Neutrophil (primary cell): ENCODE data around the gene C3orf22.

Experiments used
- H3K27ac ChIP-seq: fragments of 200-600 bp; sonication (generic); 2 replicates; pipeline ENCODE4 v1.5.1; 2016; ENCODE audit warnings: mild to moderate bottlenecking, moderate library complexity
- H3K27me3 ChIP-seq: fragments of 200-600 bp; sonication (generic); 2 replicates; pipeline ENCODE4 v1.6.0; 2016; ENCODE audit warnings: mild to moderate bottlenecking
- H3K36me3 ChIP-seq: fragments of 200-600 bp; sonication (generic); 2 replicates; pipeline ENCODE4 v1.5.1; 2017
- H3K4me1 ChIP-seq, 2 experiments: fragments of 200-600 bp in 1 of 2; sonication (generic) in 1 of 2; 1 replicate in 1 of 2; 2 replicates in 1 of 2; pipeline versions ENCODE4 v1.5.1 to v1.6.1; 2013 to 2016; ENCODE audit warnings: low read depth in 1 of 2, low read length in 1 of 2, mild to moderate bottlenecking in 1 of 2, moderate library complexity in 1 of 2; ENCODE audit not compliant: control insufficient read depth in 1 of 2, insufficient read depth in 1 of 2
- H3K4me3 ChIP-seq, 2 experiments: fragments of 200-600 bp in 1 of 2; sonication (generic) in 1 of 2; 1 replicate in 1 of 2; 2 replicates in 1 of 2; pipeline ENCODE4 v1.5.1; 2013 to 2016; ENCODE audit warnings: low read depth in 1 of 2, low read length in 1 of 2, mild to moderate bottlenecking in 1 of 2, moderate library complexity in 1 of 2
- H3K9me3 ChIP-seq: fragments of 200-600 bp; sonication (generic); 2 replicates; pipeline ENCODE4 v1.5.1; 2016
- CTCF ChIP-seq: fragments of 200-600 bp; sonication (generic); IDR thresholded peaks from 2 replicates; pipeline ENCODE4 v1.5.1; 2016; ENCODE audit warnings: antibody characterized with exemption

The C3orf22 gene

GRCh38 chr3:126567696-126568438 lies 9.1 kb upstream of the C3orf22 start:
- H3K4me3 ChIP-seq = no peak overlapping the region
- no peaks in the 10 kb centered on the region for H3K4me1 ChIP-seq
- no peak for TF ChIP-seq CTCF
- H3K9me3 ChIP-seq = no peaks in the 10 kb centered on the region
- no peak overlapping the region for H3K27ac ChIP-seq
- H3K36me3 ChIP-seq = no peaks in the 10 kb centered on the region
- no peaks in the 10 kb centered on the region for H3K27me3 ChIP-seq

- H3K4me1 ChIP-seq = no peaks in the 10 kb centered on the region
These were observed 4.1 kb upstream of the C3orf22 start for GRCh38 chr3:126562737-126563276.

GRCh38 chr3:126557761-126558160 lies 971 bp downstream of the C3orf22 start:
- Histone ChIP-seq H3K36me3 (no peaks in the 10 kb centered on the region), H3K27me3 (no peaks in the 10 kb centered on the region), H3K27ac (no peak overlapping the region), H3K4me3 (no peak overlapping the region), H3K9me3 (no peaks in the 10 kb centered on the region), H3K4me1 (no peaks in the 10 kb centered on the region)
- no peak for TF ChIP-seq CTCF

More at GRCh38 chr3:126562737-126563276, 4.1 kb upstream of the C3orf22 start:
- no peaks in the 10 kb centered on the region for H3K9me3 ChIP-seq
- H3K36me3 ChIP-seq = no peaks in the 10 kb centered on the region
- H3K27me3 ChIP-seq = no peaks in the 10 kb centered on the region
- no peak overlapping the region for H3K27ac ChIP-seq
- H3K4me3 ChIP-seq = no peak overlapping the region
- TF ChIP-seq CTCF = no peak

- no peak for TF ChIP-seq CTCF
- H3K27ac ChIP-seq = no peak overlapping the region
- H3K36me3 ChIP-seq = no peaks in the 10 kb centered on the region
- H3K4me1 ChIP-seq = no peaks in the 10 kb centered on the region
- no peaks in the 10 kb centered on the region for H3K27me3 ChIP-seq
- no peaks in the 10 kb centered on the region for H3K9me3 ChIP-seq
- H3K4me3 ChIP-seq = no peak overlapping the region
These were observed 1.4 kb downstream of the C3orf22 start for GRCh38 chr3:126557415-126557745.

GRCh38 chr3:126556637-126557414 lies 1.9 kb downstream of the C3orf22 start:
- Histone ChIP-seq H3K36me3 (no peaks in the 10 kb centered on the region), H3K4me1 (no peaks in the 10 kb centered on the region), H3K27ac (no peak overlapping the region), H3K4me3 (no peak overlapping the region), H3K9me3 (no peaks in the 10 kb centered on the region), H3K27me3 (no peaks in the 10 kb centered on the region)
- TF ChIP-seq CTCF = no peak
